DLD1 (cell line): ENCODE results near the gene SIPA1.

Experiments
- in situ Hi-C: cut with HindIII; loops from 2 replicates; pipeline ENCODE4 v1.10.0; 2017; ENCODE audit warnings: low sequenced_read_pairs

Gene SIPA1

DNA sequence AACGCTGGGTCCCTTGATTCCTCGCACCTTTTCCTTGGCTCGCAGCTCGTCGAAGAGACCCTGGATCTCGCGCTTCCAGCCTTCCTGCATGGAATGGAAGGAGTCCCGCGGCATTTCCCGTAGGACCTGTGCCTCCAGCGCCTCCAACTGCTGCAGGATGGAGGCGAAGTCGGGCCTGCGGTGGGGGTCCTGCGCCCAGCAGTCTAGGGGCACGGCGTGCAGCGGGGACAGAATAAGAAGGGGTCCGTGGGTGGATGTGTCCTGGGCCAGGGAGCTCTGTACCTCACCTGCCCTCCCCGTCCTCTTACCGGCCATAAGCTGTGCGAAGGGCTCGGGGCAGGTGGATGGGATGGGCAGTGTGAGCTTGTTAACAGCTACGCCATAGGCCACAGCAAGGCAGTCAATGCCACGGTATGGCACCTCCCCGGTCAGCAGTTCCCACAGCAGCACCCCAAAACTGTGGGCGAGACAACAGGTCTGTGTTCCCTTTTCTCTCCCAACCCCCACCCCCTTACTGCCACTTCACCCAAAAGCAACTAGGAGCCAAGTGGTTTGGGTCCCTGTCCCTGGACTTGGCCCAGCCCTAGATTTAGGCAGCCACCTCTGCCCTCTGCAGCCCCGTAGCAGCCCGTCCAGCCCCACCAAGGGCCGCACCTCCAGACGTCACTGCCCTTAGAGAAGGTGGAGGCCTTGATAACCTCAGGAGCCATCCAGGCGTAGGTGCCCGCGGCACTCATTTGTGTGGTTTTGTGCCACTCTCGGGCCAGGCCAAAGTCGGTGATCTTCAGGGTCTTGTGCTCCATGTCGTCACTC is 30.1 kb upstream of the SIPA1 start:
- in situ Hi-C loops, result no loop called here

DNA sequence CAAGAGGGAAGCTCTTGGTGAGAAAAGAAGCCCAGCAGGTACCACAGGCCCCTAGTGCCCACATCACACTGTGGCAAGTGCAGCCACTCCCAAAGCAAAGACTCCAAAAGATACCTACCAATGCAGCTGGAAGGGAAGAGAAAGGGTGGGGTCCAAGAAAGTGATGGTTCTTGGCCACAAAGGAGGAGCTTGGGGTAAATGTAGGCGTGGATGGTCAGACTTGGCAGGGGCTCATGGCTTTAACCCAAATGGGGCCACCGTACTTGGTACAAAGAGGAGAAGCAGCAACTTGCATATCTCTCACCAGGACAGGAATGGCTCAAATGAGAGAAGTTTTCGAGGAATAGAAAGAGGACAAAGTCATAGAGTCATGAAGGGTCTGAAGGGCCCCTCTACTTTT is 28.7 kb upstream of the SIPA1 start:
- in situ Hi-C loops, result no loop called here

DNA sequence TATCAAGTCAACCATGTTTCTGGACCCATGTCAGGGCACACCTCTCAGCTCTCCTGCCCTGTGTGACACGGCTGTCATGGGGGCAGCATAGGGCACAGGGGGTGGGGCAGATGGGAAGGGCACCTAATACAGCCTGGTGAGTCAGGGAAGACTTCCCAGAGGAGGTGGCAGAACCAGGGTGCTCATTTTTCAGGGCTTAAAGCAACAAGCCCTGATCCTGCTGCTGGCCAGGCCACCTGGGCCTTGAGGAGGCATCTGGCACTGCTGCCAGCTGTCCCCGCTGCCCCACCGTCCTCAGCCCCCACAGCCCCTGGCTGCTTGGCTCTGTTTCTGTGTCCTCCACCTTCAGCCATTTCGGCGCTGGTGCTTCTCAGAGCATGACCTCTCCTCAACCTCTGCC is 28.2 kb upstream of the SIPA1 start:
- in situ Hi-C loops, result no loop called here

- in situ Hi-C loops, result no loop called here
Measured at GRCh38 chr11:65610404-65610803, 27.5 kb upstream of the SIPA1 start.

GRCh38 chr11:65611028-65611757 is 26.7 kb upstream of the SIPA1 start:
- in situ Hi-C loops, result no loop called here

DNA sequence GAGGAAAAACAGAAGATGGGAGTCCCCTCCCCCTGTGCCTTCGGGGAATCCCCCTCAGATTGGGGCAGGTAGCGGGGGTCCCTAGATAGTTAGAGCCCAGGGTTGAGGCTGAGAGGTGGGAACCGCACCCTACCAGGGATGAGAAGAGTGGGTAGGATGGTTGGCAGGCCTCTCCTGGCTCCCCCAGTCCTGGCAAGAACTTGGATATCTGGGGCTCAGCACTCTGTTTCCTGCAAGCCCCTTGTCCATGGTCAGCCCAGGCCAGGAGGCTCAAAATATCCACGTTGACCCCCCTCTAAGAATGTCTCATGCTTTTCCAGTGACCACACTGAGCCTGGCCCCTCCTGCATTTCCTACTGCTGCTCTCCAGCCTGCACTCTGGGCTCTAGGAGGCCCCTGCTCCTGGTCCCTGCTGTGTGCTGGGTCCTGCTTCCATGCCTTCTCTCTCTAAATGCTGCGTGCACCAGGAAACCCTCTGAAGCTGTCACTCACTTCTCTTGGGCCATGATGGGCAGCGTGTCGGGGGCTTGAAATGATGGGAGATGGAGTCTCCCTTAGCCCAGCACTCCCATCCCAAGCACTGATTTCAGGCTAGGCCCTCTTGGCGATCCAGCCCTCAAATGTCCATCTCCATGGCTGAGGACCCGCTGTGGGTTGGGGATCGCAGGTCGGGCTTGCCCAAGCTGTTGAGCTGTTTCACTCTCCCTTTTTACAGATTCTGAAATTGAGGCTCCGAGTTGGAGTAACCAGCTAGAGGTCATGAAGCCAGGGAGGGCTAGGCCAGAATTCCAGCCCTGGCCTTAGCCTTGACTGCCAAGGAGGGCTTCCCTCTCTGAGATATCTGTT is 25.9 kb upstream of the SIPA1 start:
- in situ Hi-C loops, result no loop called here

GRCh38 chr11:65612691-65613090 is 25.2 kb upstream of the SIPA1 start:
- in situ Hi-C loops, result no loop called here

- in situ Hi-C loops, result no loop called here
Measured at GRCh38 chr11:65613091-65613928, 24.6 kb upstream of the SIPA1 start.

DNA sequence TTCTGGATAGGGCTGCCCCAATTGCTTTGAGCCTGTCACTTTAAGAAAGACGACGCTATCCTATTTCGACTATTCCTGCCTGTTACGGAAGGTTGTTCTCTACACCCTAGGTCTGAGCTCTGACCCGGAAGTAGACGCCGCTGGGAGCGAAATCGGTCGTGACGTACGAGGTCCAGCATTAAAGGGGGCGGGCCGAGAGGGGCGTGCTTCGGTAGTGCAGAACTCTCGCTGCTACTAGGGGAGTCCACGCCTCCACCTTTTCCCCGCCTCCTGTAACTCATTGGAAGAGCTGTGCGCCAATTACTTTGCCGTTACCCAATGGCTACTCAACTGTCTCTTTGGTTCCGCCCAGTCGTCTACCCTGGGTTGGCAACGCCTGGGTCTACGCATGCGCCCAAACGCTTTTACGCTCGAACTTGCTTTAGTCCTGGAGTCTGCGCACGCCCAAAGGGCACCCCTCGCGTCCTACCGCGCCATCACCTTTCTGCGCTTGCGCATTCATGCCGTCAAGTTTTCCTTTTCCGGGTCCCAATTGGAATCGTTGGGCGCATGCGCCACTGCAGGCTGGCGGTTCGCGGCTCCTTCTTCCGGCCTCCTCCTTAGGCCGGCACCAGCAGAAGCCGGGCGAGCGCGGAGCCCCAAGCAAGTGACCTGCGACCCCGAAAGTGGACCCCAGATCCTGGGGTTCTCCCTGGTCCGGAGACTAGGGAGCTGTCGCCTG is 22.5 kb upstream of the SIPA1 start, which contains the start of gene PCNX3:
Gene PCNX3, plus strand, starts transcription at position 548 of the 721 bp plus-strand sequence. CDS start 536 bp downstream, outside the sequence.
- in situ Hi-C loops, result no loop called here

- in situ Hi-C loops, result no loop called here
Measured at GRCh38 chr11:65615950-65616574, 21.8 kb upstream of the SIPA1 start.

DNA sequence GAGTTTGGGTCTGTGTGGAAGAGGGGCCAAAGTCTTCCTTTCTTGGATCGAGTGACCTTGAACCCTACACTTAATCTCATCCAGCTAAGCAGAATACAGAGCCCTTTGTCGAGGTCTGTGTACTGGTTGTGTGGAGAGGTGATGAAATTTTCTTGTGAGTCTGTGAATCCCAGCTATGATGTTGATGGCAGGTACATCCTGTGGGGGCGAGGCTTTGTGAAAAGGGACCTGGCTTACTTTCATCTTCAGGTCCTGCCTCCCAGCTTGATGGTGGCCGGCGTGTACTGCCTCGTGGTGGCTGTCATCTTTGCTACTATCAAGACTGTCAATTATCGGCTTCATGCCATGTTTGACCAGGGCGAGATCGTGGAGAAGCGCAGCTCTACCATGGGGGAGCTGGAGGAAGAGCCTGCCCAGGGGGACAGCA is 21.3 kb upstream of the SIPA1 start:
- in situ Hi-C loops, result no loop called here

GRCh38 chr11:65617136-65617850 is 20.6 kb upstream of the SIPA1 start:
- in situ Hi-C loops, result no loop called here

DNA sequence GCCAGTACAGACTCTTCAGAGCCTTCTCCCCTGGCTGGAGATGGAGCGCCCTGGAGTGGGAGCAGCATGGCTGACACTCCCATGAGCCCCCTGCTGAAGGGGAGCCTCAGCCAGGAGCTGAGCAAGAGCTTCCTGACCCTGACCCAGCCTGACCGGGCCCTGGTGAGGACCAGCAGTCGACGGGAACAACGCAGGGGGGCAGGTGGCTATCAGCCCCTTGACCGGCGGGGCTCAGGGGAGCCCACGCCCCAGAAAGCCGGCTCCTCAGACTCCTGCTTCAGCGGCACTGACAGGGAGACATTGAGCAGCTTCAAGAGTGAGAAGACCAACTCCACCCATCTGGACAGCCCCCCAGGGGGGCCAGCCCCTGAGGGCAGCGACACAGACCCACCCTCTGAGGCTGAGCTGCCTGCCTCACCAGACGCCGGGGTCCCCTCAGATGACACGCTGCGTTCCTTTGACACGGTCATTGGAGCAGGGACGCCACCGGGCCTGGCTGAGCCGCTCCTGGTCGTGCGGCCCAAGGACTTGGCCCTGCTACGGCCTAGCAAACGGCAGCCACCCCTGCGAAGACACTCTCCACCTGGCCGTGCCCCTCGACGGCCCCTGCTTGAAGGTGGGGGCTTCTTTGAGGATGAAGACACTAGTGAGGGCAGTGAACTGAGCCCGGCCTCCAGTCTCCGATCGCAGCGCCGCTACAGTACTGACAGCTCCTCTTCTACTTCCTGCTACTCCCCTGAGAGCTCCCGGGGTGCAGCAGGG is 19.7 kb upstream of the SIPA1 start:
- in situ Hi-C loops, result no loop called here

DNA sequence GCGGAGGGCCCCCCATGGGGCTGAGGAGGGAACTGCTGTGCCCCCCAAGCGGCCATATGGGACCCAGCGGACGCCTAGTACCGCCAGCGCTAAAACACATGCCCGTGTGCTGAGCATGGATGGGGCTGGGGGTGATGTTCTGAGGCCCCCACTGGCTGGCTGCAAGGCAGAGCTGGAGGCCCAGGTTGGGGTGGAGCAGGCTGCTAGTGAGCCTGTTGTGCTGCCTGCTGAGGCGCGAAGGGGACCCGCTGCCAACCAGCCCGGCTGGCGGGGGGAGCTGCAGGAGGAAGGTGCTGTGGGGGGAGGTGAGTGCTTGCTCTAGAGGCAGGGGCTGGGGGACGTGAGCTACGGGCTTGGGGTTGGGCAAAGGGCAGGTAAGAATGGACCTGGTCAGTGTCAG is 19.1 kb upstream of the SIPA1 start:
- in situ Hi-C loops, result no loop called here

DNA sequence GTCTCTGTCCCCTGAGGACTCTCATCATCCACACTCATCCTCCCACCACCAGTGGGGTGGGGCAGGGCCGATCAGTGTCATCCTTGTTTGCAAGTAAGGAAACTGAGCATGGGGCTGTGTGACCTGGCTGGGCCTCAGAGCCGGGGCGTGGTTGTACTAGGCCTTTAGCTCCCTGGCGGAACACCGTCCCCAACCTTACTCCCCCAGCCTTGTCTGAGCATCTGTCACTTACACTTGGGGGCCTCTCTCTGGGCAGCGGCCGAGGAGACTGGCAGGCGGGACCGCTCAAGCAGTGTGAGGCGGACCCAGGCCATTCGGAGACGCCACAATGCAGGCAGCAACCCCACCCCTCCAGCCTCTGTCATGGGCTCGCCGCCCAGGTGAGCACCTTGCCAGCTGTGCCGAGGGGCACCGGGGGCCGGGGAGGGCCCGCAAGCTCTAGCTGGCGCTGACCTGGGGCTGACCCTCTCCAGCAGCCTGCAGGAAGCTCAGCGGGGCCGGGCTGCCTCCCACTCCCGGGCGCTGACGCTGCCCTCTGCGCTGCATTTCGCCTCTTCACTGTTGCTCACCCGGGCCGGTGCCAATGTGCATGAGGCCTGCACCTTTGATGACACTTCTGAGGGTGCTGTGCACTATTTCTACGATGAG is 18.5 kb upstream of the SIPA1 start:
- in situ Hi-C loops, result no loop called here

GRCh38 chr11:65620666-65621065 is 17.2 kb upstream of the SIPA1 start:
- in situ Hi-C loops, result no loop called here

- in situ Hi-C loops, result no loop called here
Measured at GRCh38 chr11:65621460-65621859, 16.4 kb upstream of the SIPA1 start.
